Measurements from ENCODE around the gene FHDC1.
"Not testable (repeated sequence)": the region's sequence is repeated elsewhere in the genome, so short reads cannot be mapped to it uniquely, and the experiment has no call there.

FHDC1 gene

GRCh38 chr4:152896811-152897210, 39.3 kb upstream of the FHDC1 start:
- no peaks in the 10 kb centered on the region for H3K27me3 ChIP-seq (ENCODE audit: low read depth, low read length)
- H3K4me2 ChIP-seq (ENCODE audit: low read length) = no peak overlapping the region
- H3K4me1 ChIP-seq (ENCODE audit: low read length) = no peaks in the 10 kb centered on the region
- H3K4me3 ChIP-seq (ENCODE audit: low read length) = no peak overlapping the region
- H3K79me2 ChIP-seq (ENCODE audit: low read length) = no peaks in the 10 kb centered on the region
- H3K9ac ChIP-seq (ENCODE audit: low read length) = no peak overlapping the region
- peaks cover 3% of the 10 kb centered on the region for H3K36me3 ChIP-seq (replicated peaks; ENCODE audit: low read depth, low read length)
- H3K27ac ChIP-seq (ENCODE audit: low read length) = no peak overlapping the region
- H2AFZ ChIP-seq (ENCODE audit: low read depth, low read length) = no peak overlapping the region
- no peak for TF ChIP-seq EZH2phosphoT487 (IDR thresholded peaks at IDR 0.05; ENCODE audit: low read depth)
- no peak for TF ChIP-seq CTCF (IDR thresholded peaks at IDR 0.05; ENCODE audit: low read depth, low read length)
- no peaks in the 10 kb centered on the region for H3K9me3 ChIP-seq (ENCODE audit: insufficient read depth, low read length)
- H4K20me1 ChIP-seq (ENCODE audit: insufficient read depth, low read length) = no peaks in the 10 kb centered on the region; the same call in 1 of the 2 replicates

- not testable (repeated sequence) for H3K79me2 ChIP-seq (ENCODE audit: low read length); H3K9me3 ChIP-seq (ENCODE audit: insufficient read depth, low read length); H3K27me3 ChIP-seq (ENCODE audit: low read depth, low read length); H3K27ac ChIP-seq (ENCODE audit: low read length); H4K20me1 ChIP-seq (ENCODE audit: insufficient read depth, low read length); H3K36me3 ChIP-seq (replicated peaks; ENCODE audit: low read depth, low read length); H3K9ac ChIP-seq (ENCODE audit: low read length); H3K4me2 ChIP-seq (ENCODE audit: low read length); H3K4me3 ChIP-seq (ENCODE audit: low read length); H2AFZ ChIP-seq (ENCODE audit: low read depth, low read length); H3K4me1 ChIP-seq (ENCODE audit: low read length)
Measured at GRCh38 chr4:152898133-152898532, 38.0 kb upstream of the FHDC1 start.

- H3K9ac ChIP-seq (ENCODE audit: low read length) = no peak overlapping the region
- no peaks in the 10 kb centered on the region for H3K4me1 ChIP-seq (ENCODE audit: low read length)
- no peak overlapping the region for H3K4me3 ChIP-seq (ENCODE audit: low read length)
- H3K79me2 ChIP-seq (ENCODE audit: low read length) = no peaks in the 10 kb centered on the region
- H3K27me3 ChIP-seq (ENCODE audit: low read depth, low read length) = no peaks in the 10 kb centered on the region
- H3K27ac ChIP-seq (ENCODE audit: low read length) = no peak overlapping the region
- no peak overlapping the region for H3K4me2 ChIP-seq (ENCODE audit: low read length)
- H3K9me3 ChIP-seq (ENCODE audit: insufficient read depth, low read length) = no peaks in the 10 kb centered on the region
- H2AFZ ChIP-seq (ENCODE audit: low read depth, low read length) = no peak overlapping the region
- no peaks in the 10 kb centered on the region; the same call in 1 of the 2 replicates for H4K20me1 ChIP-seq (ENCODE audit: insufficient read depth, low read length)
- H3K36me3 ChIP-seq (replicated peaks; ENCODE audit: low read depth, low read length) = peaks cover 3% of the 10 kb centered on the region
- TF ChIP-seq EZH2phosphoT487 (IDR thresholded peaks at IDR 0.05; ENCODE audit: low read depth) = no peak
- TF ChIP-seq CTCF (IDR thresholded peaks at IDR 0.05; ENCODE audit: low read depth, low read length) = no peak
Measured at GRCh38 chr4:152898606-152899005, 37.5 kb upstream of the FHDC1 start.

DNA sequence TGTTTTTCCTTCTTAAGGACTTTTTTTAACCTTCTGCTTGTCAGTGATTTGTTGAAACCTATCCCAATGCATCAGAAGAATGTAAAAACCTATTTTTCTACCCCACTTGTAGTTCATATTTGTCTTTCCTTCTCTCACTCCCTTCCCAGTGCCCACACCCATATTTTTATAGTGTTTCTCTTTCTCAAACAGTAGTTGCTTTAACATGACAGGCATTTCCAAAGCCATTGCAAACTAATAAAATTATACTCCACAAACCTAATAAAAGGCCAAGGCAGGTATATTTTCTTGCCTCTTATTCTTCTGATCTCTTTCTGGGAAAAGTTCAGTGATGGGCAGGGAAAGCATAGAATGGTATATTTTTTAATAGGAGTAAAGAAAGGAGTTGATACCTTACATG, 35.7 kb upstream of the FHDC1 start:
- Histone ChIP-seq H3K36me3 (replicated peaks; ENCODE audit: low read depth, low read length) (no peaks in the 10 kb centered on the region), H3K9ac (ENCODE audit: low read length) (no peak overlapping the region), H3K9me3 (ENCODE audit: insufficient read depth, low read length) (no peaks in the 10 kb centered on the region), H3K4me2 (ENCODE audit: low read length) (no peak overlapping the region), H3K27ac (ENCODE audit: low read length) (no peak overlapping the region), H3K4me1 (ENCODE audit: low read length) (no peaks in the 10 kb centered on the region), H3K79me2 (ENCODE audit: low read length) (no peaks in the 10 kb centered on the region), H3K27me3 (ENCODE audit: low read depth, low read length) (no peaks in the 10 kb centered on the region), H4K20me1 (ENCODE audit: insufficient read depth, low read length) (no peaks in the 10 kb centered on the region), H3K4me3 (ENCODE audit: low read length) (no peak overlapping the region), H2AFZ (ENCODE audit: low read depth, low read length) (no peak overlapping the region)
- TF ChIP-seq CTCF (IDR thresholded peaks at IDR 0.05; ENCODE audit: low read depth, low read length) (no peak), EZH2phosphoT487 (IDR thresholded peaks at IDR 0.05; ENCODE audit: low read depth) (no peak)

DNA sequence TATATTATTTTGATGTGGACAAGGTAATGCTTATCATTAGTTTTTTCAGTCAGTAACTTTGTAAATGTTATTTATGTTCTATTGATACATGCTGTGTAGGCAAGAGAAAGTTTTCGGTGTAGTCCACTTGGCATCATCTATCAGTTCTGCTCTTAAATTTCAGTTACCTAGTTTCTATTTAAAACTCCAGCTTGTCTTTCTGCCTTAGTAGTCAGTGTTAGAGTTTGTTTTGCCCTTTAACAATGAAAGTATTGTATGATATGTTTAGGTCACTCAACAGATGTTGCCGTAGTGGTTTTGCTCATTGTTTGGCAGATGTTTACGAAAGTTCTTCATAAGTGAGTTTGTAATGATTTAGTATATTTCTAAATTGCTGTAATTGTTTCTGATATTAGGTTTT, 34.9 kb upstream of the FHDC1 start:
- Histone ChIP-seq H3K4me3 (ENCODE audit: low read length) (no peak overlapping the region), H3K36me3 (replicated peaks; ENCODE audit: low read depth, low read length) (no peaks in the 10 kb centered on the region), H3K27ac (ENCODE audit: low read length) (no peak overlapping the region), H3K4me2 (ENCODE audit: low read length) (no peak overlapping the region), H4K20me1 (ENCODE audit: insufficient read depth, low read length) (no peaks in the 10 kb centered on the region), H2AFZ (ENCODE audit: low read depth, low read length) (no peak overlapping the region), H3K79me2 (ENCODE audit: low read length) (no peaks in the 10 kb centered on the region), H3K27me3 (ENCODE audit: low read depth, low read length) (no peaks in the 10 kb centered on the region), H3K9me3 (ENCODE audit: insufficient read depth, low read length) (no peaks in the 10 kb centered on the region), H3K4me1 (ENCODE audit: low read length) (no peaks in the 10 kb centered on the region), H3K9ac (ENCODE audit: low read length) (no peak overlapping the region)
- no peak for TF ChIP-seq CTCF (IDR thresholded peaks at IDR 0.05; ENCODE audit: low read depth, low read length)
- TF ChIP-seq EZH2phosphoT487 (IDR thresholded peaks at IDR 0.05; ENCODE audit: low read depth) = no peak
